Measurements from ENCODE around the gene RXRA. TPM values are rescaled to one million over a fixed set of nuclear protein-coding genes. Genes with fewer than 3 reads are reported as not detected.

Gene RXRA
- total RNA-seq, 1 experiment from 2014 or later: 29.9 TPM

- Histone ChIP-seq H3K27ac (ENCODE audit: insufficient read length, low read depth, low read length) (no peak overlapping the region), H3K4me1 (ENCODE audit: insufficient read depth, low read length) (no peaks in the 10 kb centered on the region), H4K5ac (ENCODE audit: insufficient read length, low read depth, low read length) (no peak overlapping the region), H2BK20ac (ENCODE audit: low read depth, low read length, poor library complexity, severe bottlenecking) (no peak overlapping the region), H4K8ac (replicated peaks; ENCODE audit: insufficient read length, low read depth, low read length) (no peak overlapping the region), H3K27me3 (ENCODE audit: insufficient read depth, low read length) (no peaks in the 10 kb centered on the region), H3K9me3 (ENCODE audit: control insufficient read depth, low read depth, low read length) (no peaks in the 10 kb centered on the region), H3K56ac (ENCODE audit: insufficient read length, low read depth, low read length) (no peak overlapping the region), H2AK5ac (ENCODE audit: insufficient read length, low read length) (no peak overlapping the region), H3K79me2 (ENCODE audit: insufficient read depth, low read length) (no peaks in the 10 kb centered on the region), H3K23me2 (ENCODE audit: insufficient read length, low read depth, low read length, poor library complexity, severe bottlenecking) (no peaks in the 10 kb centered on the region), H3K4me2 (ENCODE audit: insufficient read depth, insufficient read length, low read length) (no peak overlapping the region), H2AFZ (ENCODE audit: low read length) (no peak overlapping the region), H4K91ac (ENCODE audit: insufficient read length, low read depth, low read length) (no peak overlapping the region), H3K23ac (ENCODE audit: insufficient read length, low read depth, low read length) (no peak overlapping the region), H4K20me1 (ENCODE audit: control insufficient read depth, insufficient read depth, insufficient read length) (no peaks in the 10 kb centered on the region), H3K79me1 (ENCODE audit: insufficient read depth, low read depth, low read length, poor library complexity, severe bottlenecking) (no peaks in the 10 kb centered on the region), H2BK5ac (ENCODE audit: insufficient read length, low read length) (no peak overlapping the region), H2BK15ac (ENCODE audit: low read depth, low read length) (no peak overlapping the region), H3T11ph (ENCODE audit: low read length) (no peak overlapping the region), H3K18ac (ENCODE audit: insufficient read length, low read depth, low read length) (no peak overlapping the region), H3K9ac (ENCODE audit: extremely low read depth, insufficient read length, low read length) (no peak overlapping the region), H2BK12ac (ENCODE audit: insufficient read length, low read depth, low read length) (no peak overlapping the region), H2BK120ac (ENCODE audit: low read depth, low read length, poor library complexity, severe bottlenecking) (no peak overlapping the region), H3K4ac (ENCODE audit: low read depth, low read length) (no peak overlapping the region), H3K14ac (ENCODE audit: insufficient read depth, low read length) (no peak overlapping the region; the same call in 1 of the 2 replicates)
- no peaks in the 10 kb centered on the region for H3K27me3 Mint-ChIP-seq (ENCODE audit: low read depth)
- H3K9me3 Mint-ChIP-seq: no peaks in the 10 kb centered on the region
- TF ChIP-seq, protein P1, sequence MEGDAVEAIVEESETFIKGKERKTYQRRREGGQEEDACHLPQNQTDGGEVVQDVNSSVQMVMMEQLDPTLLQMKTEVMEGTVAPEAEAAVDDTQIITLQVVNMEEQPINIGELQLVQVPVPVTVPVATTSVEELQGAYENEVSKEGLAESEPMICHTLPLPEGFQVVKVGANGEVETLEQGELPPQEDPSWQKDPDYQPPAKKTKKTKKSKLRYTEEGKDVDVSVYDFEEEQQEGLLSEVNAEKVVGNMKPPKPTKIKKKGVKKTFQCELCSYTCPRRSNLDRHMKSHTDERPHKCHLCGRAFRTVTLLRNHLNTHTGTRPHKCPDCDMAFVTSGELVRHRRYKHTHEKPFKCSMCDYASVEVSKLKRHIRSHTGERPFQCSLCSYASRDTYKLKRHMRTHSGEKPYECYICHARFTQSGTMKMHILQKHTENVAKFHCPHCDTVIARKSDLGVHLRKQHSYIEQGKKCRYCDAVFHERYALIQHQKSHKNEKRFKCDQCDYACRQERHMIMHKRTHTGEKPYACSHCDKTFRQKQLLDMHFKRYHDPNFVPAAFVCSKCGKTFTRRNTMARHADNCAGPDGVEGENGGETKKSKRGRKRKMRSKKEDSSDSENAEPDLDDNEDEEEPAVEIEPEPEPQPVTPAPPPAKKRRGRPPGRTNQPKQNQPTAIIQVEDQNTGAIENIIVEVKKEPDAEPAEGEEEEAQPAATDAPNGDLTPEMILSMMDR (conservative IDR thresholded peaks at IDR 0.05): no peak
- whole genome bisulfite sequencing (ENCODE audit: extremely low coverage, insufficient read length, low lambda C conversion rate): no CpG with 5 or more reads among the region's 35 CpGs
- no peak overlapping the region for H3K4me3 Mint-ChIP-seq
- H3K27ac Mint-ChIP-seq: peak overlapping the region in 2 of 3 experiments; percentile 46 to 58; a peak in 1 of 7 replicates
- H3K36me3 Mint-ChIP-seq (ENCODE audit: insufficient read depth in 1 of 3, low read depth in 3 of 3): no peaks in the 10 kb centered on the region
- H3K4me1 Mint-ChIP-seq: peaks cover 9 to 42% of the 10 kb centered on the region in 2 experiments
- no peak for DNase-seq
Observed at GRCh38 chr9:134291961-134292871, 34.0 kb upstream of the RXRA start.
